Effector memory CD8-positive, alpha-beta T cell (primary cell): ENCODE results near the gene SLC38A10.
"Not testable (repeated sequence)": the region's sequence is repeated elsewhere in the genome, so short reads cannot be mapped to it uniquely, and the experiment has no call there.

ENCODE experiments used
- ATAC-seq: fragments of 150-1000 bp; cut with Tn5 transposase; replicated peaks from 2 replicates; pipeline ENCODE4 v1.10.0; 2021; ENCODE audit warnings: mild to moderate bottlenecking, moderate library complexity
- DNase-seq, 3 experiments: peaks; one replicate each; pipeline ENCODE4 v3.0.0; 2021
- H3K27ac Mint-ChIP-seq, 2 donors: one replicate each; pipeline ENCODE4 v1.8.0; 2022; ENCODE audit warnings: mild to moderate bottlenecking in 2 of 2, mixed read lengths in 2 of 2, moderate library complexity in 2 of 2
- H3K27me3 Mint-ChIP-seq, 2 donors: one replicate each; pipeline ENCODE4 v1.8.0; 2022; ENCODE audit warnings: mixed read lengths in 2 of 2
- H3K36me3 Mint-ChIP-seq: one replicate; pipeline ENCODE4 v1.8.0; 2022; ENCODE audit warnings: mild to moderate bottlenecking, moderate library complexity, mixed read lengths; ENCODE audit not compliant: insufficient read depth
- H3K4me1 Mint-ChIP-seq, 2 donors: one replicate each; pipeline ENCODE4 v1.8.0; 2022; ENCODE audit warnings: low read depth in 2 of 2, mixed read lengths in 2 of 2
- H3K4me3 Mint-ChIP-seq, 2 donors: one replicate each; pipeline ENCODE4 v1.8.0; 2022; ENCODE audit warnings: mild to moderate bottlenecking in 2 of 2, mixed read lengths in 2 of 2, moderate library complexity in 2 of 2
- H3K9me3 Mint-ChIP-seq, 2 donors: one replicate each; pipeline ENCODE4 v1.8.0; 2022; ENCODE audit warnings: mixed read lengths in 2 of 2

Gene SLC38A10

GRCh38 chr17:81312624-81313325, 17.7 kb upstream of the SLC38A10 start:
- H3K4me1 Mint-ChIP-seq = peaks cover 0 to 8% of the 10 kb centered on the region in 2 donors
- DNase-seq (no peak), ATAC-seq (no peak)

GRCh38 chr17:81311946-81312345, 16.8 kb upstream of the SLC38A10 start:
- Mint-ChIP-seq H3K27me3 (peaks cover 6 to 67% of the 10 kb centered on the region in 2 donors), H3K36me3 (peaks cover 3% of the 10 kb centered on the region), H3K4me1 (peaks cover 0 to 10% of the 10 kb centered on the region in 2 donors), H3K9me3 (no peaks in the 10 kb centered on the region), H3K27ac (no peak overlapping the region), H3K4me3 (no peak overlapping the region)
- ATAC-seq (no peak), DNase-seq (no peak)

More at GRCh38 chr17:81312624-81313325, 17.7 kb upstream of the SLC38A10 start:
- Mint-ChIP-seq H3K36me3 (peaks cover 3% of the 10 kb centered on the region), H3K9me3 (no peaks in the 10 kb centered on the region), H3K27me3 (peaks cover 6 to 58% of the 10 kb centered on the region in 2 donors), H3K27ac (no peak overlapping the region), H3K4me3 (no peak overlapping the region)

GRCh38 chr17:81310949-81311550, 15.9 kb upstream of the SLC38A10 start:
- peaks cover 0 to 10% of the 10 kb centered on the region in 2 donors for H3K4me1 Mint-ChIP-seq
- H3K27me3 Mint-ChIP-seq = peaks cover 2 to 67% of the 10 kb centered on the region in 2 donors
- H3K4me3 Mint-ChIP-seq = no peak overlapping the region
- H3K27ac Mint-ChIP-seq = no peak overlapping the region
- peaks cover 3% of the 10 kb centered on the region for H3K36me3 Mint-ChIP-seq
- ATAC-seq (no peak), DNase-seq (no peak)
- H3K9me3 Mint-ChIP-seq = no peaks in the 10 kb centered on the region

GRCh38 chr17:81309859-81310839, 15.0 kb upstream of the SLC38A10 start:
- H3K9me3 Mint-ChIP-seq = no peaks in the 10 kb centered on the region
- H3K36me3 Mint-ChIP-seq = peaks cover 3% of the 10 kb centered on the region
- H3K27ac Mint-ChIP-seq = no peak overlapping the region
- H3K4me3 Mint-ChIP-seq = no peak overlapping the region
- DNase-seq (no peak), ATAC-seq (no peak)
- peaks cover 0 to 10% of the 10 kb centered on the region in 2 donors for H3K4me1 Mint-ChIP-seq
- H3K27me3 Mint-ChIP-seq = peaks cover 0 to 71% of the 10 kb centered on the region in 2 donors

GRCh38 chr17:81309140-81309858, 14.2 kb upstream of the SLC38A10 start:
- H3K9me3 Mint-ChIP-seq = no peaks in the 10 kb centered on the region
- ATAC-seq = peak; percentile 83
- peak in 1 of 3 experiments; percentile 37 for DNase-seq
- peaks cover 0 to 10% of the 10 kb centered on the region in 2 donors for H3K4me1 Mint-ChIP-seq
- peaks cover 0 to 73% of the 10 kb centered on the region in 2 donors for H3K27me3 Mint-ChIP-seq
- H3K27ac Mint-ChIP-seq = no peak overlapping the region
- H3K4me3 Mint-ChIP-seq = no peak overlapping the region
- H3K36me3 Mint-ChIP-seq = peaks cover 3% of the 10 kb centered on the region

- H3K27me3 Mint-ChIP-seq = peaks cover 0 to 73% of the 10 kb centered on the region in 2 donors
- not testable (repeated sequence) for ATAC-seq, H3K36me3 Mint-ChIP-seq, H3K4me3 Mint-ChIP-seq, H3K9me3 Mint-ChIP-seq, H3K27ac Mint-ChIP-seq, DNase-seq, H3K4me1 Mint-ChIP-seq
These were observed 13.7 kb upstream of the SLC38A10 start for GRCh38 chr17:81308784-81309139.

- Mint-ChIP-seq H3K27me3 (peaks cover 0 to 64% of the 10 kb centered on the region in 2 donors), H3K4me1 (peaks cover 0 to 10% of the 10 kb centered on the region in 2 donors), H3K27ac (peak overlapping the region in 1 of 2 donors; percentile 24), H3K4me3 (no peak overlapping the region), H3K36me3 (peaks cover 3% of the 10 kb centered on the region), H3K9me3 (no peaks in the 10 kb centered on the region)
- ATAC-seq = no peak
- DNase-seq = no peak
These were observed 12.8 kb upstream of the SLC38A10 start for GRCh38 chr17:81307636-81308560.

GRCh38 chr17:81306898-81307510, 11.9 kb upstream of the SLC38A10 start:
- no peak overlapping the region for H3K27ac Mint-ChIP-seq
- peaks cover 0 to 10% of the 10 kb centered on the region in 2 donors for H3K4me1 Mint-ChIP-seq
- DNase-seq (no peak), ATAC-seq (no peak)
- H3K9me3 Mint-ChIP-seq = no peaks in the 10 kb centered on the region
- H3K36me3 Mint-ChIP-seq = peaks cover 3% of the 10 kb centered on the region
- H3K4me3 Mint-ChIP-seq = no peak overlapping the region
- H3K27me3 Mint-ChIP-seq = peaks cover 0 to 55% of the 10 kb centered on the region in 2 donors

- Mint-ChIP-seq H3K4me1 (peaks cover 0 to 10% of the 10 kb centered on the region in 2 donors), H3K36me3 (peaks cover 3% of the 10 kb centered on the region), H3K9me3 (no peaks in the 10 kb centered on the region), H3K27ac (no peak overlapping the region), H3K27me3 (peaks cover 0 to 50% of the 10 kb centered on the region in 2 donors), H3K4me3 (no peak overlapping the region)
- DNase-seq (no peak), ATAC-seq (no peak)
These were observed 11.4 kb upstream of the SLC38A10 start for GRCh38 chr17:81306491-81306890.

- ATAC-seq (no peak), DNase-seq (no peak)
- Mint-ChIP-seq H3K27me3 (peaks cover 0 to 38% of the 10 kb centered on the region in 2 donors), H3K4me3 (no peak overlapping the region), H3K36me3 (peaks cover 3% of the 10 kb centered on the region), H3K9me3 (no peaks in the 10 kb centered on the region), H3K4me1 (peaks cover 0 to 10% of the 10 kb centered on the region in 2 donors), H3K27ac (no peak overlapping the region)
These were observed 10.0 kb upstream of the SLC38A10 start for GRCh38 chr17:81305051-81305630.

- no peak overlapping the region for H3K4me3 Mint-ChIP-seq
- H3K36me3 Mint-ChIP-seq = peaks cover 3% of the 10 kb centered on the region
These were observed 9.3 kb upstream of the SLC38A10 start for GRCh38 chr17:81304196-81305015.

More at GRCh38 chr17:81304196-81305015, 9.3 kb upstream of the SLC38A10 start:
- H3K9me3 Mint-ChIP-seq = no peaks in the 10 kb centered on the region
- peaks cover 0 to 36% of the 10 kb centered on the region in 2 donors for H3K27me3 Mint-ChIP-seq
- no peak overlapping the region for H3K27ac Mint-ChIP-seq
- DNase-seq (no peak), ATAC-seq (no peak)
- peaks cover 0 to 7% of the 10 kb centered on the region in 2 donors for H3K4me1 Mint-ChIP-seq
